IMR-90 (cell line): ENCODE results near the gene ELL2. TPM values are rescaled to one million over a fixed set of nuclear protein-coding genes. Genes with fewer than 3 reads are reported as not detected.

Experiments
- ATAC-seq: fragments of 200-7000 bp; cut with Tn5 transposase; 2 replicates; pipeline ENCODE4 v1.9.1; 2020; ENCODE audit warnings: low read depth, mild to moderate bottlenecking, moderate library complexity
- BruUV-seq: library from RNA; stranded (reverse); fragments of 400-500 nt; replicated peaks from 2 replicates; lab custom pipeline; 2021; lab: Mats Ljungman, UMichigan
- CTCF ChIA-PET: fragments of 300-600 bp; formaldehyde crosslinking; extraction: SDS; loops from one replicate; lab custom pipeline; 2021; ENCODE audit warnings: antibody characterized with exemption; lab: Yijun Ruan, JAX
- POLR2A ChIA-PET: fragments of 300-600 bp; sonication (Branson Sonifier 250); formaldehyde crosslinking; loops from one replicate; lab custom pipeline; 2022; ENCODE audit warnings: antibody characterized with exemption; ENCODE audit not compliant: unreplicated experiment; lab: Charles Lee
- DNase-seq: peaks from one replicate; pipeline ENCODE4 v3.0.0; 2013
- H2AFZ ChIP-seq: replicated peaks from 2 replicates; pipeline ENCODE3; 2013; ENCODE audit warnings: low read length, mild to moderate bottlenecking; ENCODE audit not compliant: poor library complexity
- H2AK5ac ChIP-seq: 2 replicates; pipeline ENCODE4 v1.6.1; 2013; ENCODE audit warnings: low read depth, low read length, inconsistent platforms
- H2AK9ac ChIP-seq: replicated peaks from 2 replicates; pipeline ENCODE3; 2013; ENCODE audit warnings: mild to moderate bottlenecking, low read depth, low read length, moderate library complexity; ENCODE audit not compliant: poor library complexity
- H2BK120ac ChIP-seq: 2 replicates; pipeline ENCODE4 v1.6.1; 2013; ENCODE audit warnings: low read depth, low read length, inconsistent platforms
- H2BK15ac ChIP-seq: 3 replicates; pipeline ENCODE4 v1.6.1; 2013; ENCODE audit warnings: low read depth, low read length, inconsistent platforms
- H2BK20ac ChIP-seq: 2 replicates; pipeline ENCODE4 v1.6.1; 2013; ENCODE audit warnings: low read depth, mild to moderate bottlenecking, inconsistent platforms, low read length, moderate library complexity
- H2BK5ac ChIP-seq: 2 replicates; pipeline ENCODE4 v1.6.1; 2013; ENCODE audit warnings: mild to moderate bottlenecking, low read depth, low read length, inconsistent platforms; ENCODE audit not compliant: poor library complexity, severe bottlenecking
- H3K14ac ChIP-seq: replicated peaks from 2 replicates; pipeline ENCODE4 v1.6.1; 2013; ENCODE audit warnings: low read depth, low read length, inconsistent platforms
- H3K18ac ChIP-seq: 2 replicates; pipeline ENCODE4 v1.6.1; 2013; ENCODE audit warnings: low read depth, low read length, control low read depth
- H3K23ac ChIP-seq: 2 replicates; pipeline ENCODE4 v1.6.1; 2013; ENCODE audit warnings: low read depth, low read length, inconsistent platforms
- H3K27ac ChIP-seq: 2 replicates; pipeline ENCODE4 v1.5.1; 2013; ENCODE audit warnings: mild to moderate bottlenecking, control low read depth, low read length; ENCODE audit not compliant: insufficient read depth
- H3K27me3 ChIP-seq: 2 replicates; pipeline ENCODE4 v1.6.1; 2013; ENCODE audit warnings: low read length; ENCODE audit not compliant: control insufficient read depth, insufficient read depth
- H3K36me3 ChIP-seq: 2 replicates; pipeline ENCODE4 v1.6.1; 2013; ENCODE audit warnings: low read length, mixed read lengths; ENCODE audit not compliant: control insufficient read depth, insufficient read depth
- H3K4ac ChIP-seq: 2 replicates; pipeline ENCODE4 v1.6.1; 2013; ENCODE audit warnings: low read depth, low read length, inconsistent platforms
- H3K4me1 ChIP-seq: 2 replicates; pipeline ENCODE4 v1.6.1; 2013; ENCODE audit warnings: low read length, mixed read lengths; ENCODE audit not compliant: control insufficient read depth, insufficient read depth
- H3K4me2 ChIP-seq: 2 replicates; pipeline ENCODE4 v1.6.1; 2013; ENCODE audit warnings: low read depth, mild to moderate bottlenecking, control low read depth, low read length, moderate library complexity
- H3K4me3 ChIP-seq: 2 replicates; pipeline ENCODE4 v1.5.1; 2013; ENCODE audit warnings: low read depth, mild to moderate bottlenecking, control low read depth, low read length, moderate library complexity; ENCODE audit not compliant: insufficient read depth
- H3K56ac ChIP-seq: 2 replicates; pipeline ENCODE4 v1.6.1; 2013; ENCODE audit warnings: low read length, inconsistent platforms; ENCODE audit not compliant: insufficient read depth; ENCODE audit errors: extremely low read depth
- H3K79me1 ChIP-seq, 2 experiments: 2 replicates each; pipeline ENCODE4 v1.6.1; 2013; ENCODE audit warnings: low read length in 2 of 2, inconsistent platforms in 1 of 2, low read depth in 1 of 2
- H3K9ac ChIP-seq: 2 replicates; pipeline ENCODE4 v1.6.1; 2013; ENCODE audit warnings: low read depth, low read length, control low read depth
- H3K9me1 ChIP-seq: 2 replicates; pipeline ENCODE4 v1.6.1; 2013; ENCODE audit warnings: low read length, inconsistent platforms; ENCODE audit not compliant: insufficient read depth
- H3K9me3 ChIP-seq: 2 replicates; pipeline ENCODE4 v1.6.1; 2013; ENCODE audit warnings: low read length; ENCODE audit not compliant: control insufficient read depth, insufficient read depth
- H4K20me1 ChIP-seq: 2 replicates; pipeline ENCODE4 v1.6.1; 2013; ENCODE audit warnings: low read length, inconsistent platforms; ENCODE audit not compliant: insufficient read depth
- H4K5ac ChIP-seq: 2 replicates; pipeline ENCODE4 v1.6.1; 2013; ENCODE audit warnings: mild to moderate bottlenecking, low read depth, low read length, control low read depth
- H4K8ac ChIP-seq, 2 experiments: 2 replicates each; pipeline ENCODE4 v1.6.1; 2013; ENCODE audit warnings: low read depth in 2 of 2, low read length in 2 of 2, control low read depth in 1 of 2, inconsistent platforms in 1 of 2
- H4K91ac ChIP-seq: 2 replicates; pipeline ENCODE4 v1.6.1; 2013; ENCODE audit warnings: low read depth, low read length, inconsistent platforms; ENCODE audit not compliant: insufficient read depth
- CEBPB ChIP-seq: IDR thresholded peaks from 2 replicates; pipeline ENCODE4 v1.6.1; 2012; ENCODE audit warnings: low read depth, low read length, improper control_type of control experiment
- FOS ChIP-seq: fragments of 150-350 bp; IDR thresholded peaks from 2 replicates; pipeline ENCODE4 v1.6.1; 2016; ENCODE audit warnings: low read depth, low read length
- MAFK ChIP-seq: IDR thresholded peaks from 2 replicates; pipeline ENCODE4 v1.6.1; 2012; ENCODE audit warnings: low read depth, low read length, improper control_type of control experiment
- USF2 ChIP-seq: fragments of 150-350 bp; IDR thresholded peaks from 2 replicates; pipeline ENCODE4 v1.6.1; 2017; ENCODE audit warnings: mild to moderate bottlenecking, antibody characterized with exemption, low read length, low read depth
- WGBS, 2 experiments: methylation state at CpG; one replicate each; pipeline versions ENCODE4 v1.1.5 to v1.1.7; 2013; ENCODE audit warnings: missing lambda C conversion rate in 2 of 2; ENCODE audit not compliant: insufficient read length in 1 of 2; ENCODE audit errors: extremely low coverage in 2 of 2; 5-methylcytosine and 5-hydroxymethylcytosine counted together
- dilution Hi-C: fragments of 300-500 bp; cut with HindIII; formaldehyde crosslinking; loops from one replicate; pipeline ENCODE4 v1.14.3; 2018; ENCODE audit warnings: low sequenced_read_pairs; ENCODE audit not compliant: unreplicated experiment
- in situ Hi-C: fragments of 300-500 bp; cut with MboI; formaldehyde crosslinking; loops from 3 replicates; pipeline ENCODE4 v1.14.3; 2019; ENCODE audit warnings: low sequenced_read_pairs, inconsistent platforms, mixed read lengths
- intact Hi-C: fragments of 100-400 bp; cut with micrococcal nuclease; formaldehyde crosslinking; loops from 2 replicates; pipeline ENCODE4 v1.10.0; 2022
- polyA plus RNA-seq, 3 experiments: library from polyadenylated mRNA; depleted of rRNA; stranded (reverse); fragments of >200 nt; gene quantifications; 2 replicates each; pipeline ENCODE4 v1.2.3, GENCODE V29; 2012; ENCODE audit warnings: low replicate concordance in 1 of 3
- total RNA-seq: library from RNA; depleted of rRNA; stranded (reverse); fragments of >200 nt; gene quantifications from 2 replicates; pipeline ENCODE4 v1.2.3, GENCODE V29; 2012
- TF ChIP-seq, protein P1 (sequence below): conservative IDR thresholded peaks from 2 replicates; pipeline ENCODE4 v1.5.1; 2012; ENCODE audit warnings: mild to moderate bottlenecking, low read depth, low read length, improper control_type of control experiment

The ELL2 gene
- total and polyA plus RNA-seq, 2 of the 4 experiments (the other 2 are of a cell fraction) = 61.4 to 92.5 TPM

GRCh38 chr5:95870105-95870672 is 91.5 kb downstream of the ELL2 start:
- peak overlapping the region; percentile 89 to 94 for H4K8ac ChIP-seq
- dilution Hi-C loops (no loop called here), in situ Hi-C loops (no loop called here), intact Hi-C loops (no loop called here)
- H3K27me3 ChIP-seq = no peaks in the 10 kb centered on the region
- H2AK9ac ChIP-seq = peak overlapping the region; percentile 55
- no peak overlapping the region for H3K4me3 ChIP-seq
- H3K79me1 ChIP-seq = peaks cover 4 to 7% of the 10 kb centered on the region in 2 experiments; a peak in 3 of 4 replicates
- ATAC-seq (peak; percentile 38), DNase-seq (peak; percentile 87)
- peak overlapping the region; percentile 70 for H2AFZ ChIP-seq
- H3K18ac ChIP-seq = peak overlapping the region; percentile 71
- no peaks in the 10 kb centered on the region for H3K9me3 ChIP-seq
- H2BK120ac ChIP-seq = peak overlapping the region; percentile 84; the same call in 1 of the 2 replicates
- H3K27ac ChIP-seq = peak overlapping the region; percentile 87
- H3K56ac ChIP-seq = no peak overlapping the region
- CTCF ChIA-PET = interaction anchor here (0.8 kb wide), 1 partner anchor 12 kb away, joined by 3 read pairs; no protein-coding TSS in a partner anchor
- H4K5ac ChIP-seq = peak overlapping the region; percentile 94
- H3K4me2 ChIP-seq = peak overlapping the region; percentile 16
- peak overlapping the region; percentile 93 for H2AK5ac ChIP-seq
- H2BK15ac ChIP-seq = peak overlapping the region; percentile 98
- H3K14ac ChIP-seq = peak overlapping the region; percentile 87
- H4K20me1 ChIP-seq = no peaks in the 10 kb centered on the region
- no TSS peak for BruUV-seq
- WGBS, 2 experiments = 67% methylated on average over 1 of the region's 1 CpG; no CpG with 5 or more reads in 1 of the 2 experiments
- H2BK20ac ChIP-seq = peak overlapping the region; percentile 65
- H3K4ac ChIP-seq = peak overlapping the region; percentile 93
- peak overlapping the region; percentile 28; the same call in 1 of the 2 replicates for H3K9ac ChIP-seq
- peaks cover 11% of the 10 kb centered on the region for H3K4me1 ChIP-seq
- H3K36me3 ChIP-seq = no peaks in the 10 kb centered on the region
- H3K23ac ChIP-seq = peak overlapping the region; percentile 7
- peak overlapping the region; percentile 83 for H4K91ac ChIP-seq
- POLR2A ChIA-PET = no interaction called here
- peak overlapping the region; percentile 78 for H2BK5ac ChIP-seq
- TF ChIP-seq MAFK (peak; percentile 23; the same call in 1 of the 2 replicates), CEBPB (peak; percentile 54; the same call in 1 of the 2 replicates), FOS (peak; percentile 41; the same call in 1 of the 2 replicates), USF2 (no peak)
- TF ChIP-seq, protein P1, sequence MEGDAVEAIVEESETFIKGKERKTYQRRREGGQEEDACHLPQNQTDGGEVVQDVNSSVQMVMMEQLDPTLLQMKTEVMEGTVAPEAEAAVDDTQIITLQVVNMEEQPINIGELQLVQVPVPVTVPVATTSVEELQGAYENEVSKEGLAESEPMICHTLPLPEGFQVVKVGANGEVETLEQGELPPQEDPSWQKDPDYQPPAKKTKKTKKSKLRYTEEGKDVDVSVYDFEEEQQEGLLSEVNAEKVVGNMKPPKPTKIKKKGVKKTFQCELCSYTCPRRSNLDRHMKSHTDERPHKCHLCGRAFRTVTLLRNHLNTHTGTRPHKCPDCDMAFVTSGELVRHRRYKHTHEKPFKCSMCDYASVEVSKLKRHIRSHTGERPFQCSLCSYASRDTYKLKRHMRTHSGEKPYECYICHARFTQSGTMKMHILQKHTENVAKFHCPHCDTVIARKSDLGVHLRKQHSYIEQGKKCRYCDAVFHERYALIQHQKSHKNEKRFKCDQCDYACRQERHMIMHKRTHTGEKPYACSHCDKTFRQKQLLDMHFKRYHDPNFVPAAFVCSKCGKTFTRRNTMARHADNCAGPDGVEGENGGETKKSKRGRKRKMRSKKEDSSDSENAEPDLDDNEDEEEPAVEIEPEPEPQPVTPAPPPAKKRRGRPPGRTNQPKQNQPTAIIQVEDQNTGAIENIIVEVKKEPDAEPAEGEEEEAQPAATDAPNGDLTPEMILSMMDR = no peak
- H3K9me1 ChIP-seq = peaks cover 12% of the 10 kb centered on the region
